Measurements from ENCODE around the gene RDH11.
A peak's percentile ranks its signal among the peaks of the same experiment; 100 is the strongest.

The RDH11 gene

DNA sequence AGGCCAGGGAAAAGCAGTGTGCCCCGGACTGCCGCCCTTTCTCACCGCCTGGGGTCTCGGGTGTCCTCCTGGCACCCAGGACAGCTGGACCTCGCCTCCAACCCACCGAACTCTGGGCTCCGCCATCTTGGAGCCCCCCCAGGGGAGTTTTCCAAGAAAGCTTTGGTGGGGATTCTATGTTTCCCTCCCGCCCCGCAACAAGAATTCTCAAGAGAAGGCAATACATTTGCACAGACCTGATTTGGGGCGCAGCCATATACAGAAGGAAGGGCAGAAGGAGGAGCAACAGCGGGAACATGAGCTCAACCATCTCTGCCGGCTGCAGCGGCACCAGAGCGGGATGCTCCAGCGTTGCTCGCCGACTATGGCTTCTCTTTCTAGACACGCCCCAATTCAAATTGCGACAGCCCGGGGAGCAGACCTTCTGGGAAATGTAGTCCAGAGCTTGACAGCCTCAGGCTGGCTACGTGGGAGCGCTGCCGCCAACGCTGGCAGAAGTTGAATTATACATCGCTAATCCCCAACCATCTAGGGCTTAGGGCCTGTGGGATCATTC, at the start of gene RDH11:
RDH11 (minus strand) TSS at position 371 of the 556 bp plus-strand sequence; CDS start at position 310, 61 bp downstream.
- Mint-ChIP-seq H3K36me3 (peaks cover 14 to 22% of the 10 kb centered on the region in 2 donors), H3K27me3 (no peaks in the 10 kb centered on the region), H3K9me3 (no peaks in the 10 kb centered on the region), H3K4me3 (peak within 1 kb of the TSS; percentile 97), H3K27ac (peak within 1 kb of the TSS; percentile 97), H3K4me1 (peaks cover 6 to 16% of the 10 kb centered on the region in 2 donors)
- peak; percentile 77 for DNase-seq
- peak; percentile 93 to 94 for ATAC-seq (replicated peaks)

GRCh38 chr14:67744046-67744445, 48.5 kb upstream of the RDH11 start:
- ATAC-seq (replicated peaks) (no peak), DNase-seq (no peak)
- H3K27me3 Mint-ChIP-seq, result no peaks in the 10 kb centered on the region
- peaks cover 22 to 29% of the 10 kb centered on the region in 2 donors for H3K36me3 Mint-ChIP-seq
- H3K4me3 Mint-ChIP-seq, result no peak overlapping the region
- no peak overlapping the region for H3K27ac Mint-ChIP-seq
- H3K4me1 Mint-ChIP-seq, result peaks cover 0 to 5% of the 10 kb centered on the region in 2 donors
- peaks cover 2 to 3% of the 10 kb centered on the region in 2 donors for H3K9me3 Mint-ChIP-seq

- Mint-ChIP-seq H3K27ac (no peak overlapping the region), H3K4me1 (no peaks in the 10 kb centered on the region), H3K36me3 (peaks cover 7 to 10% of the 10 kb centered on the region in 2 donors), H3K27me3 (peaks cover 4 to 6% of the 10 kb centered on the region in 2 donors), H3K9me3 (peaks cover 0 to 3% of the 10 kb centered on the region in 2 donors), H3K4me3 (no peak overlapping the region)
- ATAC-seq (replicated peaks) (peak in 1 of 2 donors; percentile 27), DNase-seq (no peak)
Observed at GRCh38 chr14:67738740-67739504, 43.4 kb upstream of the RDH11 start.

- ATAC-seq (replicated peaks) (no peak), DNase-seq (no peak)
- H3K4me1 Mint-ChIP-seq, result no peaks in the 10 kb centered on the region
- no peaks in the 10 kb centered on the region for H3K9me3 Mint-ChIP-seq
- H3K27me3 Mint-ChIP-seq, result peaks cover 4 to 6% of the 10 kb centered on the region in 2 donors
- H3K4me3 Mint-ChIP-seq, result no peak overlapping the region
- H3K27ac Mint-ChIP-seq, result no peak overlapping the region
- peaks cover 7 to 10% of the 10 kb centered on the region in 2 donors for H3K36me3 Mint-ChIP-seq
Observed at GRCh38 chr14:67736771-67737170, 41.2 kb upstream of the RDH11 start.

GRCh38 chr14:67735336-67736147, 40.0 kb upstream of the RDH11 start:
- ATAC-seq (replicated peaks), result no peak
- Mint-ChIP-seq H3K4me3 (no peak overlapping the region), H3K36me3 (peaks cover 7 to 10% of the 10 kb centered on the region in 2 donors)

DNA sequence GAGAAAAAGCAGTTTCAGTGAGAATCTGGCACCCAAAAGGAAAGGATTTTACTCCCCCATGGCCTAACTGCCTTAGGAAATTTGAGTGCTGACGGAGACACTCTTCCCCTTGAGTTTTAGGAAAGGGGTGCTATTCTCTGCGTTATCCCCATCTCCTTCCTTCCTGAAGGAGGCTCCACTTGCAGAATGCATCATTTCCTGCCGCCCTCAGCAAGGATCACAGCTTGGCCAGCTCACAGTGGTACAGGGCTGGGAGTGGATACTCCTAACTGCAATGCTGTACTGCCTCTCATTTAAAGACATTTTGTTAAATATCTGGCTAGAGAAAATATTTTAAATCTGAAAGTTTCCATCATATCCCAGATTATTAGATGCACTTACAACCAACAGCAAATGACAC, 39.1 kb upstream of the RDH11 start:
- Mint-ChIP-seq H3K27me3 (peaks cover 4 to 6% of the 10 kb centered on the region in 2 donors), H3K4me1 (no peaks in the 10 kb centered on the region), H3K4me3 (no peak overlapping the region), H3K27ac (no peak overlapping the region), H3K9me3 (no peaks in the 10 kb centered on the region), H3K36me3 (peaks cover 7 to 10% of the 10 kb centered on the region in 2 donors)
- no peak for DNase-seq
- ATAC-seq (replicated peaks), result no peak

More at GRCh38 chr14:67735336-67736147, 40.0 kb upstream of the RDH11 start:
- Mint-ChIP-seq H3K27me3 (peaks cover 4 to 6% of the 10 kb centered on the region in 2 donors), H3K9me3 (no peaks in the 10 kb centered on the region), H3K4me1 (no peaks in the 10 kb centered on the region), H3K27ac (no peak overlapping the region)
- no peak for DNase-seq

GRCh38 chr14:67733616-67734015, 38.1 kb upstream of the RDH11 start:
- Mint-ChIP-seq H3K27me3 (peaks cover 4 to 6% of the 10 kb centered on the region in 2 donors), H3K36me3 (peaks cover 7% of the 10 kb centered on the region in 2 donors), H3K4me1 (no peaks in the 10 kb centered on the region), H3K27ac (no peak overlapping the region), H3K4me3 (no peak overlapping the region), H3K9me3 (no peaks in the 10 kb centered on the region)
- ATAC-seq (replicated peaks), result no peak
- DNase-seq, result no peak

GRCh38 chr14:67729072-67729885, 33.7 kb upstream of the RDH11 start:
- Mint-ChIP-seq H3K4me1 (no peaks in the 10 kb centered on the region), H3K9me3 (peaks cover 0 to 4% of the 10 kb centered on the region in 2 donors), H3K27me3 (peaks cover 14 to 19% of the 10 kb centered on the region in 2 donors), H3K27ac (no peak overlapping the region), H3K36me3 (no peaks in the 10 kb centered on the region), H3K4me3 (no peak overlapping the region)
- no peak for DNase-seq
- ATAC-seq (replicated peaks), result no peak

DNA sequence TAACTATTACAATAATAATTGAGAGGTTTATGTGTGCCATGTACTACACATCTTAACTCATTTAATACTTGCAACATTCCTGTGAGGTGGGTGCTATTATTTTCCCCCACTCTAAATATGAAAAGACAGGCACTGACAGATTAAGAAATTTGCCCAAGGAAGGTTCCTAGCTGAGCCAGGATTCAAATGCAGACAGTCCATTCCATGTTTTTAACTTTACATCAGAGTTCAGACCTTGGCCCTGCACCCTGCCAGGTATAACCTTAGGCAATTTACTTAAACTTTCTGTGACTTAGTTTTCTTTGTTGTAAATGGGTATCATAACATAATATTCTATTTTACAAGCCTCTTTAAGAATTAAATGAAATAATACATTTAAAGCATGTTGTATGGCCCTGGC, 32.7 kb upstream of the RDH11 start:
- Mint-ChIP-seq H3K27ac (no peak overlapping the region), H3K4me3 (no peak overlapping the region), H3K36me3 (no peaks in the 10 kb centered on the region), H3K9me3 (peaks cover 0 to 4% of the 10 kb centered on the region in 2 donors), H3K4me1 (no peaks in the 10 kb centered on the region), H3K27me3 (peaks cover 20 to 24% of the 10 kb centered on the region in 2 donors)
- ATAC-seq (replicated peaks) (no peak), DNase-seq (no peak)

DNA sequence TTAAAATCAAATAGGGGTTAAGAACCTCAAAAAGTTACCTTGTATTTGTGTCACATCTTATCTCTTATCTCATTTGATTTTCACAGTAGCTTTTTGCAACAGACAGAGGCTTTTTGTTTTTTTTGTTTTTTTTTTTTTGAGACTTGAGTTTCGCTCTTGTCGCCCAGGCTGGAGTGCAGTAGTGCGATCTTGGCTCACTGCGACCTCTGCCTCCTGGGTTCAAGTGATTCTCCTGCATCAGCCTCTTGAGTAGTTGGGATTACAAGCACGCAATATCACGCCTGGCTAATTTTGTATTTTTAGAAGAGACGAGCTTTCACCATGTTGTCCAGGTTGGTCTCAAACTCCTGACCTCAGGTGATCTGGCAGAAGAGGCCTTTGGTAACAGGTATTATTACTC, 31.8 kb upstream of the RDH11 start:
- no peak for ATAC-seq (replicated peaks)

GRCh38 chr14:67725171-67725570, 29.6 kb upstream of the RDH11 start:
- no peak overlapping the region for H3K4me3 Mint-ChIP-seq
- H3K4me1 Mint-ChIP-seq, result peaks cover 4 to 10% of the 10 kb centered on the region in 2 donors
- ATAC-seq (replicated peaks), result no peak
- no peak for DNase-seq
- H3K36me3 Mint-ChIP-seq, result no peaks in the 10 kb centered on the region
- H3K27me3 Mint-ChIP-seq, result peaks cover 43 to 49% of the 10 kb centered on the region in 2 donors
- peaks cover 0 to 4% of the 10 kb centered on the region in 2 donors for H3K9me3 Mint-ChIP-seq
- no peak overlapping the region for H3K27ac Mint-ChIP-seq

More for the DNA sequence above, 31.8 kb upstream of the RDH11 start:
- peaks cover 4 to 6% of the 10 kb centered on the region in 2 donors for H3K4me1 Mint-ChIP-seq
- peaks cover 27 to 32% of the 10 kb centered on the region in 2 donors for H3K27me3 Mint-ChIP-seq
- H3K4me3 Mint-ChIP-seq, result no peak overlapping the region
- no peak for DNase-seq
- no peaks in the 10 kb centered on the region for H3K36me3 Mint-ChIP-seq
- peaks cover 0 to 4% of the 10 kb centered on the region in 2 donors for H3K9me3 Mint-ChIP-seq
- no peak overlapping the region for H3K27ac Mint-ChIP-seq

DNA sequence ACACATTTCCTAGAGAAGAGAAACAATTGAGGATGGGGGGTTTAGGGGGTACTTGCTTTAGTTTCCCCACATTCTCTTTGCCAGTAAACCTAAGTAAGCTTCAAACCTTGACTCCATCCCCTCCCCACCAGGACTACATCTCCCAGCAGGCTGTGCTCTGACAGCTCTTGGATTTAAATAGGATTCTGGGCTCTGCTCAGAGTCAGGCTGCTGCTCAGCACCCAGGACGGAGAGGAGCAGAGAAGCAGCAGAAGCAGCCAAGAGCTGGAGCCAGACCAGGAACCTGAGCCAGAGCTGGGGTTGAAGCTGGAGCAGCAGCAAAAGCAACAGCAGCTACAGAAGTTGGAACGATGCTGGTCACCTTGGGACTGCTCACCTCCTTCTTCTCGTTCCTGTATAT, 26.7 kb upstream of the RDH11 start:
- ATAC-seq (replicated peaks), result peak; percentile 33 to 47
- no peaks in the 10 kb centered on the region for H3K36me3 Mint-ChIP-seq
- no peak overlapping the region for H3K4me3 Mint-ChIP-seq
- peaks cover 43 to 49% of the 10 kb centered on the region in 2 donors for H3K27me3 Mint-ChIP-seq
- DNase-seq, result no peak
- H3K4me1 Mint-ChIP-seq, result peaks cover 4 to 10% of the 10 kb centered on the region in 2 donors
- H3K9me3 Mint-ChIP-seq, result peaks cover 0 to 4% of the 10 kb centered on the region in 2 donors
- H3K27ac Mint-ChIP-seq, result no peak overlapping the region

DNA sequence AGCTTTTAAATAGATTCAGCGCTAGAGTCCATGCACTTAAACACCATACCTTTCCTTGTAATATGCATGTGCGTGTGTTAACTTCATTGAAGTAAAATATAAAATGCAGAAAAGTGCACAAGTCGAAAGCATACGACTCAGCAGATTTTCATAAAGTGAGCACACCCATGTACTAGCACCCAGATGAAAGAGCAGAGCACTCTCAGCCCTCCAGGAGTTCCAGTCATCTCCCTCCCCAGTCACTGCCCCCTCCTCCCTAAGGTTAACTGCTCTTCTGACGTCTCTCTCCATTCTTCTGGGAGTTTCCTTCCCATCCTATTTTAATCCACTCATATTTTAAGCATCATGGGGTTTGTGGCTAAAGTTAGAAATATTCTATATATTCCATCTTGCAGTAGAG, 26.3 kb upstream of the RDH11 start:
- no peaks in the 10 kb centered on the region for H3K36me3 Mint-ChIP-seq
- H3K27ac Mint-ChIP-seq, result no peak overlapping the region
- no peak for ATAC-seq (replicated peaks)
- no peak overlapping the region for H3K4me3 Mint-ChIP-seq
- peaks cover 43 to 49% of the 10 kb centered on the region in 2 donors for H3K27me3 Mint-ChIP-seq
- no peak for DNase-seq
- H3K9me3 Mint-ChIP-seq, result peaks cover 0 to 2% of the 10 kb centered on the region in 2 donors
- H3K4me1 Mint-ChIP-seq, result peaks cover 4 to 10% of the 10 kb centered on the region in 2 donors
